Activated CD8-positive, alpha-beta memory T cell treated with anti-CD3 and anti-CD28 coated beads, Interleukin-2, amount 50 U/mL, for 1 hour (primary cell): ENCODE measurements around the gene GPR17.
A peak's percentile ranks its signal among the peaks of the same experiment; 100 is the strongest.

ENCODE experiments used
- DNase-seq: peaks from one replicate; pipeline ENCODE4 v3.0.0-alpha.2; 2020; ENCODE audit errors: extremely low read depth

The GPR17 gene

GRCh38 chr2:127641133-127641532 lies 4.8 kb upstream of the GPR17 start:
- DNase-seq: no peak

- no peak for DNase-seq
Observed at GRCh38 chr2:127641846-127642507, 4.0 kb upstream of the GPR17 start.

GRCh38 chr2:127642706-127643438 lies 3.1 kb upstream of the GPR17 start:
- DNase-seq: no peak

GRCh38 chr2:127643439-127644065 lies 2.4 kb upstream of the GPR17 start:
- DNase-seq: no peak

- no peak for DNase-seq
Observed at GRCh38 chr2:127644066-127645025, 1.6 kb upstream of the GPR17 start.

- DNase-seq: no peak
Observed at GRCh38 chr2:127645026-127645394, 943 bp upstream of the GPR17 start.

- no peak for DNase-seq
Observed at GRCh38 chr2:127646487-127647241, 711 bp downstream of the GPR17 start.

- no peak for DNase-seq
Observed at GRCh38 chr2:127647242-127648190, 1.6 kb downstream of the GPR17 start.

GRCh38 chr2:127648321-127648720 lies 2.4 kb downstream of the GPR17 start:
- no peak for DNase-seq

GRCh38 chr2:127649100-127649611 lies 3.2 kb downstream of the GPR17 start:
- no peak for DNase-seq

GRCh38 chr2:127649684-127650040 lies 3.7 kb downstream of the GPR17 start:
- peak; percentile 66 for DNase-seq

GRCh38 chr2:127650041-127650784 lies 4.3 kb downstream of the GPR17 start:
- no peak for DNase-seq

- no peak for DNase-seq
Observed at GRCh38 chr2:127650785-127651380, 4.9 kb downstream of the GPR17 start.

- DNase-seq: no peak
Observed at GRCh38 chr2:127651381-127651809, 5.4 kb downstream of the GPR17 start.

- no peak for DNase-seq
Observed at GRCh38 chr2:127651971-127652550, 6.1 kb downstream of the GPR17 start.

GRCh38 chr2:127652786-127653357 lies 6.9 kb downstream of the GPR17 start:
- DNase-seq: no peak

GRCh38 chr2:127653421-127654083 lies 7.6 kb downstream of the GPR17 start:
- no peak for DNase-seq
